HPDE6-E6E7 (cell line): Measurements from ENCODE around the gene STARD3.
"Not testable (repeated sequence)": the region's sequence is repeated elsewhere in the genome, so short reads cannot be mapped to it uniquely, and the experiment has no call there.

Experiments
- DNase-seq: peaks from one replicate; pipeline ENCODE4 v3.0.0; 2011; ENCODE audit warnings: missing footprints; ENCODE audit errors: extremely low spot score

STARD3 gene

GRCh38 chr17:39636927-39637736 lies at the start of gene STARD3:
Gene STARD3 (plus strand): TSS chr17:39637144. CDS start chr17:39653532, 16,388 bp downstream.
- DNase-seq = peak; percentile 87

GRCh38 chr17:39590180-39590579 lies 46.8 kb upstream of the STARD3 start:
- DNase-seq = not testable (repeated sequence)

GRCh38 chr17:39591958-39592954 lies 44.7 kb upstream of the STARD3 start:
- DNase-seq = no peak

- DNase-seq = no peak
Observed at GRCh38 chr17:39593371-39593770, 43.6 kb upstream of the STARD3 start.

- no peak for DNase-seq
Observed at GRCh38 chr17:39595294-39595693, 41.6 kb upstream of the STARD3 start.

- DNase-seq = no peak
Observed at GRCh38 chr17:39595928-39596510, 40.9 kb upstream of the STARD3 start.

GRCh38 chr17:39596543-39597267 lies 40.2 kb upstream of the STARD3 start:
- DNase-seq = no peak

GRCh38 chr17:39597372-39598046 lies 39.4 kb upstream of the STARD3 start:
- no peak for DNase-seq

GRCh38 chr17:39598047-39598481 lies 38.9 kb upstream of the STARD3 start:
- no peak for DNase-seq

GRCh38 chr17:39598630-39599003 lies 38.3 kb upstream of the STARD3 start:
- no peak for DNase-seq

- DNase-seq = no peak
Observed at GRCh38 chr17:39599004-39599664, 37.8 kb upstream of the STARD3 start.

- DNase-seq = no peak
Observed at GRCh38 chr17:39599665-39600231, 37.2 kb upstream of the STARD3 start.

GRCh38 chr17:39600288-39600996 lies 36.5 kb upstream of the STARD3 start:
- no peak for DNase-seq

- DNase-seq = no peak
Observed at GRCh38 chr17:39600997-39601597, 35.8 kb upstream of the STARD3 start.

- DNase-seq = no peak
Observed at GRCh38 chr17:39601758-39602532, 35.0 kb upstream of the STARD3 start.

- DNase-seq = no peak
Observed at GRCh38 chr17:39602533-39603303, 34.2 kb upstream of the STARD3 start.

GRCh38 chr17:39603304-39604016 lies 33.5 kb upstream of the STARD3 start:
- no peak for DNase-seq
